Lower leg skin (tissue), 4 donors: ENCODE results near the gene CTSW. TPM values are rescaled to one million over a fixed set of nuclear protein-coding genes. Genes with fewer than 3 reads are reported as not detected.

Source experiments
- DNase-seq, 2 donors: peaks; one replicate each; pipeline ENCODE4 v3.0.0-alpha.2; 2019; ENCODE audit warnings: low spot score in 2 of 2
- H3K4me3 ChIP-seq: fragments of 200-600 bp; sonication (generic); 2 replicates; pipeline ENCODE4 v1.5.1; 2017; ENCODE audit warnings: mild to moderate bottlenecking, low read depth; ENCODE audit not compliant: poor library complexity, severe bottlenecking
- CTCF ChIP-seq, 3 donors: fragments of 450-650 bp; IDR thresholded peaks; one replicate each; pipeline ENCODE4 v1.5.1; 2016; ENCODE audit warnings: antibody characterized with exemption in 3 of 3, mild to moderate bottlenecking in 3 of 3, moderate library complexity in 2 of 3
- POLR2A ChIP-seq, 2 donors: fragments of 450-650 bp; IDR thresholded peaks; one replicate each; pipeline ENCODE4 v1.6.1; 2016 to 2017; ENCODE audit warnings: antibody characterized with exemption in 2 of 2, mild to moderate bottlenecking in 1 of 2, moderate library complexity in 1 of 2
- WGBS, 2 donors: methylation state at CpG; one replicate each; pipeline ENCODE4 v1.1.5; 2018; 5-methylcytosine and 5-hydroxymethylcytosine counted together
- intact Hi-C: fragments of 100-400 bp; cut with DNase I; formaldehyde crosslinking; loops from one replicate; pipeline ENCODE4 v1.15.0; 2023; ENCODE audit warnings: low total_unique reads
- total RNA-seq, 4 donors: library from RNA; depleted of rRNA; stranded (reverse); fragments of >200 nt; gene quantifications; one replicate each; pipeline ENCODE4 v1.1.0, GENCODE V29; 2016

CTSW gene
- total RNA-seq, 4 donors from 2014 or later: 0.29 to 0.55 (median 0.29) TPM; not detected in 1

- no peak for DNase-seq
- no peak overlapping the region for H3K4me3 ChIP-seq
- WGBS, 2 donors: 50 to 53% methylated on average over 7 of the region's 7 CpGs
- TF ChIP-seq CTCF (IDR thresholded peaks at IDR 0.05) (no peak), POLR2A (IDR thresholded peaks at IDR 0.05) (no peak)
- intact Hi-C loops: no loop called here
Measured at GRCh38 chr11:65916391-65916790, 36.8 kb downstream of the CTSW start.

- intact Hi-C loops: no loop called here
- TF ChIP-seq CTCF (IDR thresholded peaks at IDR 0.05): no peak
- TF ChIP-seq POLR2A (IDR thresholded peaks at IDR 0.05): no peak
- WGBS, 2 donors: 83 to 85% methylated on average over 3 of the region's 3 CpGs
- no peak overlapping the region for H3K4me3 ChIP-seq
- no peak for DNase-seq
Measured at GRCh38 chr11:65917077-65917433, 37.4 kb downstream of the CTSW start.

- peak overlapping the region; percentile 79 for H3K4me3 ChIP-seq
- TF ChIP-seq POLR2A (IDR thresholded peaks at IDR 0.05): no peak
- 61 to 68% methylated on average over 26 to 34 of the region's 35 CpGs for WGBS, 2 donors
- intact Hi-C loops: no loop called here
- DNase-seq: no peak
Measured at GRCh38 chr11:65917434-65918210, 38.0 kb downstream of the CTSW start.

- WGBS, 2 donors: 4 to 6% methylated on average over 32 to 61 of the region's 77 CpGs
- TF ChIP-seq CTCF (IDR thresholded peaks at IDR 0.05) (no peak), POLR2A (IDR thresholded peaks at IDR 0.05) (no peak)
- DNase-seq: peak in 1 of 2 donors; percentile 89
- intact Hi-C loops: no loop called here
- peak within 1 kb of the TSS; percentile 80 for H3K4me3 ChIP-seq
Measured at GRCh38 chr11:65918211-65919140, 38.8 kb downstream of the CTSW start, which contains the start of gene C11orf68. Gene C11orf68 (minus strand): TSS chr11:65919062. CDS start chr11:65919031, 31 bp downstream.

- peak within 1 kb of the TSS; percentile 80 for H3K4me3 ChIP-seq
- DNase-seq: peak; percentile 97 to 100
- WGBS, 2 donors: 0 to 3% methylated on average over 15 to 37 of the region's 59 CpGs
- TF ChIP-seq CTCF (IDR thresholded peaks at IDR 0.05) (no peak), POLR2A (IDR thresholded peaks at IDR 0.05) (no peak)
- intact Hi-C loops: no loop called here
Measured at GRCh38 chr11:65919141-65919572, 39.5 kb downstream of the CTSW start, which contains the start of gene DRAP1. Gene DRAP1 (plus strand): TSS chr11:65919426. CDS start chr11:65919502, 76 bp downstream.
